ENCODE results near the gene A2M.

DNA sequence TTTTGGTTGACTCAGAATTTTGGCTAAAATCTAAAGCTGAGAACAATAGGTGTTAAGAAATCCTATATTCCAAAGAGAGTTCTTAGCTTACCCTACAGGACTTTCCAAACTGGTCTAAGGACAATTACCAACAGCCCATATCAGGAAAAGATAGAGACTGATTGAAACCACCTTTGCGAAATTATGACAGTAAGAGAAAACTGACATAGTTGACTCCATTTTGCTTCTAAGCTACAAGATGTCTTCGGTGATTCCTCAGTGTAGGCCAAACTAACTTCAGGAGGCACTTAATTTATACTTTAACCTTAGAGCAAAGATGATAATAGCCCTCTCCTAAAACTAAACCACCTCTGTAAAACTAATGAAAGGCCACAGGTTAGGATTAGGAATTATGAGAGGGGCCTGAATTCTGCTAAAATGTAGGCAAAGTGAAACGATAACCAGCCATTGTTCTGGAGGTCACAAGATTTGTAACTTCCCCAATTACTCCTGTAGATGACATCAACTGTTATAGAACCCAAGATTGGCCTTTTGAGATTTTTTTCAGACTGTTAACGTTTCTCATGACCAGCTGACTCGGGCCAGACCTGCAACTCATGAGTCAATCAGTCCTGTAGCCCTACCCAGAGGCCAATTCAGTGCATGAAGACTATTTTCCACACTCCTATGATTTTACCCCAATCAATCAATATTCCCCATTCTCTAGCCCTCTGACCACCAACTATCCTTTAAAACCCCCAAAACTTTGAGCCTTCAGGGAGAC is 83.3 kb downstream of the A2M start:
- TF ChIP-seq ZNF146 (CRISPR knock-in tag; IDR thresholded peaks at IDR 0.05; ENCODE audit: unreplicated experiment): no peak
- no peak for TF ChIP-seq POLR2AphosphoS5 (IDR thresholded peaks at IDR 0.05; ENCODE audit: control insufficient read depth, insufficient read depth, low read depth, low read length)
- no peak for TF ChIP-seq POLR2A (conservative IDR thresholded peaks at IDR 0.05)
- TF ChIP-seq SRF (CRISPR knock-in tag; IDR thresholded peaks at IDR 0.05): no peak
- TF ChIP-seq TBP (optimal IDR thresholded peaks at IDR 0.05; ENCODE audit: low read depth, low read length): no peak
- TF ChIP-seq RFX1 (IDR thresholded peaks at IDR 0.05): no peak
- TF ChIP-seq, protein P1, sequence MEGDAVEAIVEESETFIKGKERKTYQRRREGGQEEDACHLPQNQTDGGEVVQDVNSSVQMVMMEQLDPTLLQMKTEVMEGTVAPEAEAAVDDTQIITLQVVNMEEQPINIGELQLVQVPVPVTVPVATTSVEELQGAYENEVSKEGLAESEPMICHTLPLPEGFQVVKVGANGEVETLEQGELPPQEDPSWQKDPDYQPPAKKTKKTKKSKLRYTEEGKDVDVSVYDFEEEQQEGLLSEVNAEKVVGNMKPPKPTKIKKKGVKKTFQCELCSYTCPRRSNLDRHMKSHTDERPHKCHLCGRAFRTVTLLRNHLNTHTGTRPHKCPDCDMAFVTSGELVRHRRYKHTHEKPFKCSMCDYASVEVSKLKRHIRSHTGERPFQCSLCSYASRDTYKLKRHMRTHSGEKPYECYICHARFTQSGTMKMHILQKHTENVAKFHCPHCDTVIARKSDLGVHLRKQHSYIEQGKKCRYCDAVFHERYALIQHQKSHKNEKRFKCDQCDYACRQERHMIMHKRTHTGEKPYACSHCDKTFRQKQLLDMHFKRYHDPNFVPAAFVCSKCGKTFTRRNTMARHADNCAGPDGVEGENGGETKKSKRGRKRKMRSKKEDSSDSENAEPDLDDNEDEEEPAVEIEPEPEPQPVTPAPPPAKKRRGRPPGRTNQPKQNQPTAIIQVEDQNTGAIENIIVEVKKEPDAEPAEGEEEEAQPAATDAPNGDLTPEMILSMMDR (IDR thresholded peaks at IDR 0.05 in 2 of 3, conservative IDR thresholded peaks at IDR 0.05 in 1 of 3; ENCODE audit: insufficient read depth in 2 of 3, low read depth in 1 of 3, low read length in 3 of 3): peak in 1 of 3 experiments; percentile 27; a peak in 1 of 6 replicates
- no peak for TF ChIP-seq ERF (CRISPR knock-in tag; IDR thresholded peaks at IDR 0.05)
- TF ChIP-seq ZBTB1 (CRISPR knock-in tag; IDR thresholded peaks at IDR 0.05; ENCODE audit: borderline replicate concordance, low read depth): no peak
- TF ChIP-seq NFYB (IDR thresholded peaks at IDR 0.05; ENCODE audit: extremely low read depth, insufficient read length): no peak

All from K562 (cell line).